Measurements from ENCODE around the gene ACVR1. TPM values are rescaled to one million over a fixed set of nuclear protein-coding genes. Genes with fewer than 3 reads are reported as not detected.
A peak's percentile ranks its signal among the peaks of the same experiment; 100 is the strongest.
"Not testable (repeated sequence)": the region's sequence is repeated elsewhere in the genome, so short reads cannot be mapped to it uniquely, and the experiment has no call there.

Gene ACVR1
- total and polyA plus RNA-seq, 9 of the 15 experiments (the other 6 are each of a cell fraction or from before 2014, with no cell fraction given) = 3.8 to 14.3 (median 6.9) TPM

DNA sequence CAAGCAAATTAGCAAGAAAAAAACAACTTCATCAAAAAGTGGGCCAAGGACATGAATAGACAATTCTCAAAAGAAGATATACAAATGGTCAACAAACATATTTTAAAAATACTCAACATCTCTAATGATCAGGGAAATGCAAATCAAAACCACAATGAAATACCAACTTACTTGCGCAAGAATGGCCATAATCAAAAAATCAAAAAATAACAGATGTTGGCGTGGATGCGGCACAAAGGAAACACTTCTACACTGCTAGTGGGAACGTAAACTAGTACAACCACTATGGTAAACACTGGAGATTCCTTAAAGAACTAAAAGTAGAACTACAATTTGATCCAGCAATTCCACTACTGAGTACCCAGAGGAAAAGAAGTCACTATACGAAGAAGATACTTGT lies 119.7 kb downstream of the ACVR1 start:
- H3K9me1 ChIP-seq (ENCODE audit: control insufficient read depth, insufficient read depth, low read length); H3K79me2 ChIP-seq (ENCODE audit: control insufficient read depth, insufficient read depth, low read length); CTCF ChIA-PET (ENCODE audit: low intra/inter-chr PET ratio); POLR2A ChIA-PET; H3K4me3 ChIP-seq; FAIRE-seq; H3K9ac ChIP-seq (ENCODE audit: insufficient read depth in 1 of 2, low read depth in 2 of 2, low read length in 2 of 2); BruUV-seq (replicated peaks); H3K27me3 ChIP-seq (ENCODE audit: control insufficient read depth in 2 of 2, insufficient read depth in 2 of 2, low read length in 2 of 2); H3K36me3 ChIP-seq (ENCODE audit: control insufficient read depth, insufficient read depth, low read length); H3K9me3 ChIP-seq (replicated peaks; ENCODE audit: control insufficient read depth, insufficient read depth, low read depth, low read length); intact Hi-C loops (cut with micrococcal nuclease); H2AFZ ChIP-seq (ENCODE audit: low read depth, low read length); H3K27ac ChIP-seq (ENCODE audit: extremely low read depth, low read depth, low read length); H3K4me2 ChIP-seq (ENCODE audit: insufficient read depth, low read length); DNase-seq (ENCODE audit: extremely low read depth in 1 of 4, low spot score in 3 of 4); ATAC-seq; H4K20me1 ChIP-seq (replicated peaks; ENCODE audit: control insufficient read depth, insufficient read depth, low read length); H3K4me1 ChIP-seq (replicated peaks in 1 of 2; ENCODE audit: control insufficient read depth in 2 of 2, insufficient read depth in 2 of 2, low read length in 2 of 2); TF ChIP-seq CEBPG (CRISPR knock-in tag; IDR thresholded peaks at IDR 0.05): not testable (repeated sequence)
- TF ChIP-seq CEBPG (tag; conservative IDR thresholded peaks at IDR 0.05 in 1 of 2, IDR thresholded peaks at IDR 0.05 in 1 of 2) (peak; percentile 35 to 57; a peak in 3 of 4 replicates), CEBPB (tag; IDR thresholded peaks at IDR 0.05) (peak; percentile 70)
- in situ Hi-C loops (cut with MboI) = loop anchor here (10.0 kb wide), 1 partner anchor 252 kb away; no protein-coding TSS in a partner anchor
- 92% methylated on average over 5 of the region's 5 CpGs for WGBS (ENCODE audit: insufficient coverage, low coverage, missing lambda C conversion rate)

DNA sequence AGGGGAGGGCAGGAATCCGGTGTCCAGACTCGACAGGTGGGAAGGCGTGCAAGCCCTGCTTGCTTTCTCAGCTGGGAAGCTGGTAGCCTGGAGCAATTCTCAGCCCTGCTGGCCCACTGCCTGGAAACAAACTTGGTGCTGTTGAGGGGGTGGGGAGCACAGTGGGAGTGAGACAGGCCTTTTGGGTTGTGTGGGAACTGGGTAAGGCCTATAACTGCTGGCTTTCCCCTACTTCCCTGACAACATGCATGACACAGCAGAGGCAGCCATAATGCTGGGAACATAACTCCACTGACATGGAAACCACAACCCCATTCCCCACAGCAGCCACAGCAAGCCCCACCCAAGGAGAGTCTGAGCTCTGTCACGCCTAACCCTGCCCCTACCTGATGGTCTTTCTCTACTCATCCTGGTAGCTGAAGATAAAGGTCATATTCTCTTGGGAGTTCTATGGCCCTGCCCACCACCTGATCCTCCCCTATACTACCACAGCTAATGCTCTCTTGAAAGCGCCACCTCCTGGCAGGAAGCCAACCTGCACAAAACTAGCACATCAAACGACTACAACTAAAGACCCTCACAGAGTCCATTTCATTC lies 124.6 kb downstream of the ACVR1 start:
- H3K27me3 ChIP-seq (ENCODE audit: control insufficient read depth in 2 of 2, insufficient read depth in 2 of 2, low read length in 2 of 2) = no peaks in the 10 kb centered on the region
- in situ Hi-C loops (cut with MboI) (loop anchor here (10.0 kb wide), 1 partner anchor 247 kb away; no protein-coding TSS in a partner anchor), intact Hi-C loops (cut with micrococcal nuclease) (loop anchor here (5.0 kb wide), 1 partner anchor 124 kb away; the partner anchor contains the start of gene ACVR1C)
- H4K20me1 ChIP-seq (replicated peaks; ENCODE audit: control insufficient read depth, insufficient read depth, low read length) = no peaks in the 10 kb centered on the region
- peaks cover 13 to 16% of the 10 kb centered on the region in 2 experiments; a peak in 4 of 5 replicates for H3K4me1 ChIP-seq (replicated peaks in 1 of 2; ENCODE audit: control insufficient read depth in 2 of 2, insufficient read depth in 2 of 2, low read length in 2 of 2)
- DNase-seq (ENCODE audit: extremely low read depth in 1 of 4, low spot score in 3 of 4) (peak; percentile 26 to 88 (median 42)), ATAC-seq (peak; percentile 98), FAIRE-seq (peak; percentile 96)
- ChIA-PET CTCF (ENCODE audit: low intra/inter-chr PET ratio) (interaction anchor here (0.6 to 0.8 kb wide), 2 partner anchors 242 to 254 kb away, joined by 3 read pairs; no protein-coding TSS in a partner anchor), POLR2A (interaction anchor here (0.6 to 1.3 kb wide), 4 partner anchors 11 to 179 kb away, joined by 3 to 7 read pairs (median 4); no protein-coding TSS in a partner anchor)
- no peaks in the 10 kb centered on the region for H3K79me2 ChIP-seq (ENCODE audit: control insufficient read depth, insufficient read depth, low read length)
- peak overlapping the region; percentile 80 for H3K27ac ChIP-seq (ENCODE audit: extremely low read depth, low read depth, low read length)
- peak overlapping the region; percentile 80 for H2AFZ ChIP-seq (ENCODE audit: low read depth, low read length)
- no peaks in the 10 kb centered on the region for H3K9me1 ChIP-seq (ENCODE audit: control insufficient read depth, insufficient read depth, low read length)
- H3K4me3 ChIP-seq = no peak overlapping the region
- no TSS peak for BruUV-seq (replicated peaks)
- H3K9ac ChIP-seq (ENCODE audit: insufficient read depth in 1 of 2, low read depth in 2 of 2, low read length in 2 of 2) = peak overlapping the region; percentile 21 to 79; a peak in 3 of 4 replicates
- no peaks in the 10 kb centered on the region for H3K9me3 ChIP-seq (replicated peaks; ENCODE audit: control insufficient read depth, insufficient read depth, low read depth, low read length)
- no peaks in the 10 kb centered on the region for H3K36me3 ChIP-seq (ENCODE audit: control insufficient read depth, insufficient read depth, low read length)
- H3K4me2 ChIP-seq (ENCODE audit: insufficient read depth, low read length) = peak overlapping the region; percentile 45; the same call in 1 of the 2 replicates
- 49% methylated on average over 6 of the region's 6 CpGs for WGBS (ENCODE audit: insufficient coverage, low coverage, missing lambda C conversion rate)
- TF ChIP-seq RBFOX2 (IDR thresholded peaks at IDR 0.05; ENCODE audit: low read depth, low read length) (no peak), YY1 (IDR thresholded peaks at IDR 0.05; ENCODE audit: borderline replicate concordance in 1 of 3, control insufficient read depth in 1 of 3, extremely low read depth in 1 of 3, insufficient read depth in 3 of 3, insufficient read length in 1 of 3, insufficient replicate concordance in 2 of 3, low read depth in 1 of 3, low read length in 2 of 3) (peak; percentile 43 to 84 (median 59)), CBFA2T2 (conservative IDR thresholded peaks at IDR 0.05) (peak; percentile 55; the same call in 1 of the 2 replicates), MTA2 (IDR thresholded peaks at IDR 0.05; ENCODE audit: low read depth) (0 out of 2 replicates have a peak, but pooled peaks have one; percentile 16), ZBTB7A (IDR thresholded peaks at IDR 0.05; ENCODE audit: borderline replicate concordance, control insufficient read depth, low read depth, low read length) (peak; percentile 25; the same call in 1 of the 2 replicates), ETV5 (CRISPR knock-in tag; IDR thresholded peaks at IDR 0.05; ENCODE audit: low read depth) (peak; percentile 25; the same call in 1 of the 2 replicates), TAL1 (IDR thresholded peaks at IDR 0.05) (peak; percentile 63), HDAC3 (IDR thresholded peaks at IDR 0.05; ENCODE audit: borderline replicate concordance, partially characterized antibody) (no peak), FOSL1 (tag; conservative IDR thresholded peaks at IDR 0.05) (peak; percentile 43; the same call in 1 of the 2 replicates)
- TF ChIP-seq, protein P1, sequence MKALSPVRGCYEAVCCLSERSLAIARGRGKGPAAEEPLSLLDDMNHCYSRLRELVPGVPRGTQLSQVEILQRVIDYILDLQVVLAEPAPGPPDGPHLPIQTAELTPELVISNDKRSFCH (CRISPR knock-in tag; IDR thresholded peaks at IDR 0.05) = no peak
- TF ChIP-seq, protein P1 (tag; IDR thresholded peaks at IDR 0.05) = peak; percentile 86

Measured in K562 (cell line).